GM21529 (cell line): Measurements from ENCODE around the gene LTBP1.

ENCODE experiments used
- ATAC-seq: cut with Tn5 transposase; IDR thresholded peaks from one replicate; pipeline ENCODE4 v1.9.1; 2021; ENCODE audit not compliant: unreplicated experiment

Gene LTBP1

GRCh38 chr2:33002863-33003262 is 56.1 kb downstream of the LTBP1 start:
- ATAC-seq: no peak

GRCh38 chr2:33005057-33005456 is 58.3 kb downstream of the LTBP1 start:
- ATAC-seq: no peak

- ATAC-seq: no peak
Observed at GRCh38 chr2:33008716-33009115, 62.0 kb downstream of the LTBP1 start.

- no peak for ATAC-seq
Observed at GRCh38 chr2:33009249-33009648, 62.5 kb downstream of the LTBP1 start.

- ATAC-seq: no peak
Observed at GRCh38 chr2:33011373-33011772, 64.6 kb downstream of the LTBP1 start.

- ATAC-seq: no peak
Observed at GRCh38 chr2:33011941-33012340, 65.2 kb downstream of the LTBP1 start.

- ATAC-seq: no peak
Observed at GRCh38 chr2:33013684-33014110, 66.9 kb downstream of the LTBP1 start.

- no peak for ATAC-seq
Observed at GRCh38 chr2:33014268-33014667, 67.5 kb downstream of the LTBP1 start.

- ATAC-seq: no peak
Observed at GRCh38 chr2:33015421-33016142, 68.8 kb downstream of the LTBP1 start.

- ATAC-seq: no peak
Observed at GRCh38 chr2:33018271-33018670, 71.5 kb downstream of the LTBP1 start.

GRCh38 chr2:33019796-33020195 is 73.0 kb downstream of the LTBP1 start:
- ATAC-seq: no peak

GRCh38 chr2:33020883-33021282 is 74.1 kb downstream of the LTBP1 start:
- no peak for ATAC-seq

- ATAC-seq: no peak
Observed at GRCh38 chr2:33021542-33022227, 74.9 kb downstream of the LTBP1 start.

- no peak for ATAC-seq
Observed at GRCh38 chr2:33022395-33022985, 75.7 kb downstream of the LTBP1 start.

- no peak for ATAC-seq
Observed at GRCh38 chr2:33022989-33023727, 76.4 kb downstream of the LTBP1 start.

- ATAC-seq: no peak
Observed at GRCh38 chr2:33023728-33024500, 77.2 kb downstream of the LTBP1 start.

- ATAC-seq: no peak
Observed at GRCh38 chr2:33024758-33025157, 78.0 kb downstream of the LTBP1 start.

- ATAC-seq: no peak
Observed at GRCh38 chr2:33029459-33029858, 82.7 kb downstream of the LTBP1 start.

- ATAC-seq: no peak
Observed at GRCh38 chr2:33029926-33030325, 83.2 kb downstream of the LTBP1 start.

- ATAC-seq: no peak
Observed at GRCh38 chr2:33030326-33030725, 83.6 kb downstream of the LTBP1 start.

- no peak for ATAC-seq
Observed at GRCh38 chr2:33032245-33032644, 85.5 kb downstream of the LTBP1 start.
